OCI-LY7 (cell line): ENCODE results near the gene PPIL6.

Experiments used
- EZH2phosphoT487 ChIP-seq: fragments of 200-600 bp; sonication (generic); IDR thresholded peaks from 2 replicates; pipeline ENCODE4 v1.6.1; 2018; ENCODE audit warnings: low read depth, borderline replicate concordance, mild to moderate bottlenecking, mixed run types, antibody characterized with exemption, low read length, moderate library complexity, mixed read lengths
- TF ChIP-seq, protein P1 (sequence below): fragments of 200-600 bp; sonication (generic); conservative IDR thresholded peaks from 2 replicates; pipeline ENCODE4 v1.5.1; 2014; ENCODE audit warnings: mild to moderate bottlenecking, antibody characterized with exemption, low read length, moderate library complexity, mixed read lengths

DNA sequence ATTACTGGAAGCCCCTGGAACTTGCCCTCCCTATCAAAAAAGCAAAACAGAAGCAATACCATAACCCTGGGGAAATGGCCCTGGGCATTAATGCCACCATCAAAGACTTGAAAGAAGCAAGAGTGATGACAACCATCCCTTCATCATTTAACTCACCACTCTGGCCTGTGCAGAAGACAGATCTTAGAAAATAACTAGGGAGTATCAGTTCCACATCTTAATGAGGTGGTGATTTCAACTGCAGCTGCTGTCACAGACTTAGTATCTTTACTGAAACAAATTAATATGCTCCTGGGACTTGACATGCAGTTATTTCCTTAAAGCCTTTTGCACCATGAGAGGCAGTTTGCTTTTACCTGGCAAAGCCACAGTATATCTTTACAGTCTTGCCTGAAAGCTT lies 82.2 kb downstream of the PPIL6 start:
- TF ChIP-seq, protein P1, sequence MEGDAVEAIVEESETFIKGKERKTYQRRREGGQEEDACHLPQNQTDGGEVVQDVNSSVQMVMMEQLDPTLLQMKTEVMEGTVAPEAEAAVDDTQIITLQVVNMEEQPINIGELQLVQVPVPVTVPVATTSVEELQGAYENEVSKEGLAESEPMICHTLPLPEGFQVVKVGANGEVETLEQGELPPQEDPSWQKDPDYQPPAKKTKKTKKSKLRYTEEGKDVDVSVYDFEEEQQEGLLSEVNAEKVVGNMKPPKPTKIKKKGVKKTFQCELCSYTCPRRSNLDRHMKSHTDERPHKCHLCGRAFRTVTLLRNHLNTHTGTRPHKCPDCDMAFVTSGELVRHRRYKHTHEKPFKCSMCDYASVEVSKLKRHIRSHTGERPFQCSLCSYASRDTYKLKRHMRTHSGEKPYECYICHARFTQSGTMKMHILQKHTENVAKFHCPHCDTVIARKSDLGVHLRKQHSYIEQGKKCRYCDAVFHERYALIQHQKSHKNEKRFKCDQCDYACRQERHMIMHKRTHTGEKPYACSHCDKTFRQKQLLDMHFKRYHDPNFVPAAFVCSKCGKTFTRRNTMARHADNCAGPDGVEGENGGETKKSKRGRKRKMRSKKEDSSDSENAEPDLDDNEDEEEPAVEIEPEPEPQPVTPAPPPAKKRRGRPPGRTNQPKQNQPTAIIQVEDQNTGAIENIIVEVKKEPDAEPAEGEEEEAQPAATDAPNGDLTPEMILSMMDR, result no peak
- TF ChIP-seq EZH2phosphoT487, result no peak
